ENCODE data around the gene PLRG1.

Gene PLRG1

GRCh38 chr4:154573190-154573870, 23.1 kb upstream of the PLRG1 start:
- DNase-seq = no peak

GRCh38 chr4:154569584-154569983, 19.4 kb upstream of the PLRG1 start:
- DNase-seq = no peak

- DNase-seq = no peak
These were observed 18.8 kb upstream of the PLRG1 start for GRCh38 chr4:154569028-154569427.

- DNase-seq = no peak
These were observed 16.5 kb upstream of the PLRG1 start for GRCh38 chr4:154566639-154567204.

GRCh38 chr4:154565704-154566103, 15.5 kb upstream of the PLRG1 start:
- DNase-seq = no peak

- DNase-seq = no peak
These were observed 14.1 kb upstream of the PLRG1 start for GRCh38 chr4:154564311-154564710.

- no peak for DNase-seq
These were observed 12.6 kb upstream of the PLRG1 start, which contains the start of gene FGB for GRCh38 chr4:154562697-154563254. Gene FGB, plus strand, starts transcription at chr4:154563011. Its CDS starts 8 bp downstream, at chr4:154563019.

- no peak for DNase-seq
These were observed 10.6 kb upstream of the PLRG1 start for GRCh38 chr4:154560824-154561231.

- no peak for DNase-seq
These were observed 10.2 kb upstream of the PLRG1 start for GRCh38 chr4:154560419-154560801.

GRCh38 chr4:154559494-154560418, 9.6 kb upstream of the PLRG1 start:
- DNase-seq = no peak

- DNase-seq = no peak
These were observed 8.9 kb upstream of the PLRG1 start for GRCh38 chr4:154559141-154559493.

- peak; percentile 55 for DNase-seq
These were observed 1.9 kb upstream of the PLRG1 start for GRCh38 chr4:154551872-154552686.

GRCh38 chr4:154545689-154546088, 4.5 kb downstream of the PLRG1 start:
- no peak for DNase-seq

GRCh38 chr4:154542271-154542879, 7.8 kb downstream of the PLRG1 start:
- no peak for DNase-seq

GRCh38 chr4:154534296-154534695, 15.9 kb downstream of the PLRG1 start:
- DNase-seq = no peak

- DNase-seq = no peak
These were observed 20.3 kb downstream of the PLRG1 start for GRCh38 chr4:154529728-154530519.

GRCh38 chr4:154528869-154529268, 21.3 kb downstream of the PLRG1 start:
- no peak for DNase-seq

GRCh38 chr4:154527308-154527707, 22.9 kb downstream of the PLRG1 start:
- no peak for DNase-seq

GRCh38 chr4:154526151-154526550, 24.0 kb downstream of the PLRG1 start:
- no peak for DNase-seq

GRCh38 chr4:154521607-154522006, 28.6 kb downstream of the PLRG1 start:
- DNase-seq = no peak

GRCh38 chr4:154519214-154519613, 31.0 kb downstream of the PLRG1 start:
- no peak for DNase-seq
